Upper lobe of left lung (tissue), 6 donors: ENCODE data around the gene SLC50A1. TPM values are rescaled to one million over a fixed set of nuclear protein-coding genes. Genes with fewer than 3 reads are reported as not detected.
A peak's percentile ranks its signal among the peaks of the same experiment; 100 is the strongest.
"Not testable (repeated sequence)": the region's sequence is repeated elsewhere in the genome, so short reads cannot be mapped to it uniquely, and the experiment has no call there.

Source experiments
- ATAC-seq, 2 donors: fragments of 200-7000 bp; cut with Tn5 transposase; one replicate each; pipeline ENCODE4 v1.9.1; 2022; ENCODE audit warnings: mild to moderate bottlenecking in 2 of 2, moderate library complexity in 2 of 2; ENCODE audit not compliant: low FRiP score in 2 of 2
- DNase-seq, 2 donors: peaks; one replicate each; pipeline ENCODE4 v3.0.0-alpha.2; 2019 to 2020
- H3K27ac ChIP-seq, 4 donors: fragments of 200-600 bp; sonication (generic); one replicate each; pipeline ENCODE4 v1.5.1; 2016 to 2019
- H3K27me3 ChIP-seq, 4 donors: fragments of 200-600 bp; sonication (generic); one replicate each; pipeline ENCODE4 v1.5.1; 2017 to 2019
- H3K36me3 ChIP-seq, 4 donors: fragments of 200-600 bp; sonication (generic); one replicate each; pipeline ENCODE4 v1.5.1; 2016 to 2019
- H3K4me1 ChIP-seq, 4 donors: fragments of 200-600 bp; sonication (generic); one replicate each; pipeline ENCODE4 v1.5.1; 2018 to 2019
- H3K4me3 ChIP-seq, 4 donors: fragments of 200-600 bp; sonication (generic); one replicate each; pipeline ENCODE4 v1.5.1; 2017 to 2019; ENCODE audit warnings: mild to moderate bottlenecking in 2 of 4, moderate library complexity in 1 of 4
- H3K9me3 ChIP-seq, 4 donors: fragments of 200-600 bp; sonication (generic); one replicate each; pipeline ENCODE4 v1.5.1; 2018 to 2019
- CTCF ChIP-seq, 6 experiments: fragments of 450-650 bp in 4 of 6; fragments of 200-600 bp in 2 of 6; sonication (generic) in 2 of 6; IDR thresholded peaks; one replicate each; pipeline ENCODE4 v1.5.1; 2016 to 2019; ENCODE audit warnings: antibody characterized with exemption in 6 of 6
- EP300 ChIP-seq, 4 donors: sonication (generic); formaldehyde crosslinking; IDR thresholded peaks; one replicate each; pipeline ENCODE4 v1.5.1; 2017; ENCODE audit warnings: antibody characterized with exemption in 4 of 4, control low read depth in 2 of 4
- POLR2A ChIP-seq, 4 donors: fragments of 450-650 bp; IDR thresholded peaks; one replicate each; pipeline ENCODE4 v1.5.1; 2016 to 2017; ENCODE audit warnings: antibody characterized with exemption in 4 of 4, mild to moderate bottlenecking in 2 of 4
- POLR2AphosphoS5 ChIP-seq, 2 donors: sonication (generic); formaldehyde crosslinking; IDR thresholded peaks; one replicate each; pipeline ENCODE4 v1.5.1; 2017; ENCODE audit warnings: antibody characterized with exemption in 2 of 2
- WGBS, 2 donors: methylation state at CpG; one replicate each; pipeline ENCODE4 v1.1.5; 2017 to 2018; 5-methylcytosine and 5-hydroxymethylcytosine counted together
- total RNA-seq, 6 donors: library from RNA; depleted of rRNA in 4 of 6; stranded (reverse); fragments of >200 nt in 4 of 6; gene quantifications; one replicate each; pipeline versions ENCODE4 v1.1.0 to v1.2.1, GENCODE V29; 2016 to 2021
- donor health status: DM: no; HTN: no; CAD: no; lungs with moderate emphysema.
- donor health status: DM: no; HTN: yes; CAD: no; lungs with severe emphysema.

The SLC50A1 gene
- total RNA-seq, 6 donors from 2014 or later, result 19.9 to 49.9 (median 42.7) TPM

- peak; percentile 86 to 88 for ATAC-seq
- peak; percentile 94 to 95 for DNase-seq
- Histone ChIP-seq H3K4me1 (peaks cover 26 to 38% (median 30%) of the 10 kb centered on the region in 4 donors), H3K4me3 (peak within 1 kb of the TSS; percentile 76 to 87 (median 78)), H3K27ac (peak within 1 kb of the TSS; percentile 87 to 97 (median 91)), H3K27me3 (no peaks in the 10 kb centered on the region), H3K36me3 (peaks cover 0 to 4% (median 0%) of the 10 kb centered on the region in 4 donors), H3K9me3 (no peaks in the 10 kb centered on the region)
- WGBS, 2 donors, result 0% methylated on average over 24 to 36 of the region's 42 CpGs
- TF ChIP-seq POLR2A (IDR thresholded peaks at IDR 0.05), result peak in 2 of 4 donors; percentile 27 to 85
- TF ChIP-seq POLR2AphosphoS5 (IDR thresholded peaks at IDR 0.05), result peak; percentile 84 to 93
- TF ChIP-seq CTCF (IDR thresholded peaks at IDR 0.05), result peak in 2 of 6 experiments; percentile 4 to 15
- TF ChIP-seq EP300 (IDR thresholded peaks at IDR 0.05), result no peak
Observed at GRCh38 chr1:155139895-155140629, 4.4 kb downstream of the SLC50A1 start, which contains the start of gene DPM3. Gene DPM3 (minus strand): TSS chr1:155140531. CDS start chr1:155140240, 291 bp downstream.

- WGBS, 2 donors, result 8 to 11% methylated on average over 10 to 11 of the region's 11 CpGs
Observed at GRCh38 chr1:155140630-155140953, 4.9 kb downstream of the SLC50A1 start.

GRCh38 chr1:155141749-155142148 is 6.1 kb downstream of the SLC50A1 start:
- Histone ChIP-seq H3K4me1 (peaks cover 20 to 31% (median 28%) of the 10 kb centered on the region in 4 donors), H3K9me3 (no peaks in the 10 kb centered on the region), H3K4me3 (no peak overlapping the region), H3K27ac (no peak overlapping the region), H3K27me3 (no peaks in the 10 kb centered on the region), H3K36me3 (peaks cover 0 to 4% (median 0%) of the 10 kb centered on the region in 4 donors)
- ATAC-seq (no peak), DNase-seq (no peak)
- 83 to 88% methylated on average over 7 of the region's 7 CpGs for WGBS, 2 donors
- no peak for TF ChIP-seq POLR2AphosphoS5 (IDR thresholded peaks at IDR 0.05)
- no peak for TF ChIP-seq EP300 (IDR thresholded peaks at IDR 0.05)
- no peak for TF ChIP-seq POLR2A (IDR thresholded peaks at IDR 0.05)
- no peak for TF ChIP-seq CTCF (IDR thresholded peaks at IDR 0.05)

More at GRCh38 chr1:155140630-155140953, 4.9 kb downstream of the SLC50A1 start:
- Histone ChIP-seq H3K36me3 (peaks cover 0 to 4% (median 0%) of the 10 kb centered on the region in 4 donors), H3K9me3 (no peaks in the 10 kb centered on the region), H3K4me3 (peak overlapping the region; percentile 76 to 87 (median 78)), H3K27me3 (no peaks in the 10 kb centered on the region), H3K27ac (peak overlapping the region; percentile 87 to 97 (median 91)), H3K4me1 (peaks cover 22 to 35% (median 30%) of the 10 kb centered on the region in 4 donors)
- TF ChIP-seq POLR2AphosphoS5 (IDR thresholded peaks at IDR 0.05), result no peak
- ATAC-seq (no peak), DNase-seq (no peak)

GRCh38 chr1:155145491-155145890 is 9.8 kb downstream of the SLC50A1 start:
- H3K36me3 ChIP-seq, result no peaks in the 10 kb centered on the region
- H3K27ac ChIP-seq, result no peak overlapping the region
- no peak for TF ChIP-seq POLR2AphosphoS5 (IDR thresholded peaks at IDR 0.05)
- TF ChIP-seq CTCF (IDR thresholded peaks at IDR 0.05), result no peak
- ATAC-seq, result no peak
- H3K9me3 ChIP-seq, result no peaks in the 10 kb centered on the region
- 86 to 93% methylated on average over 3 of the region's 3 CpGs for WGBS, 2 donors
- no peak for DNase-seq
- H3K27me3 ChIP-seq, result no peaks in the 10 kb centered on the region
- H3K4me3 ChIP-seq, result no peak overlapping the region
- H3K4me1 ChIP-seq, result peaks cover 2% of the 10 kb centered on the region in 4 donors

GRCh38 chr1:155155996-155156643 is 20.5 kb downstream of the SLC50A1 start:
- H3K27me3 ChIP-seq, H3K4me3 ChIP-seq, ATAC-seq, DNase-seq, H3K4me1 ChIP-seq, H3K36me3 ChIP-seq, H3K27ac ChIP-seq, H3K9me3 ChIP-seq: not testable (repeated sequence)
- WGBS, 2 donors, result 66 to 72% methylated on average over 3 of the region's 3 CpGs
